HEK293 (cell line): ENCODE results near the gene IFIT2.

Experiments
- GLI4 ChIP-seq: fragments of 450-650 bp; formaldehyde crosslinking; IDR thresholded peaks from 2 replicates; pipeline ENCODE4 v1.5.1; 2016; ENCODE audit warnings: missing biosample characterization, missing genetic modification characterization
- ZNF274 ChIP-seq, 2 experiments: fragments of 200-500 bp in 1 of 2; fragments of 450-650 bp in 1 of 2; sonication (Bioruptor generic) in 1 of 2; formaldehyde crosslinking in 1 of 2; IDR thresholded peaks; 2 replicates each; pipeline versions ENCODE4 v1.5.1 to v1.6.1; 2014 to 2016; ENCODE audit warnings: borderline replicate concordance in 1 of 2, inconsistent platforms in 1 of 2, low read length in 1 of 2, missing biosample characterization in 1 of 2, missing genetic modification characterization in 1 of 2
- ZNF416 ChIP-seq: fragments of 450-650 bp; formaldehyde crosslinking; IDR thresholded peaks from 2 replicates; pipeline ENCODE4 v1.5.1; 2016; ENCODE audit warnings: missing biosample characterization, missing genetic modification characterization
- TF ChIP-seq, protein P1 (sequence below): fragments of 450-650 bp; formaldehyde crosslinking; IDR thresholded peaks from 2 replicates; pipeline ENCODE4 v1.5.1; 2016; ENCODE audit warnings: missing biosample characterization, missing genetic modification characterization
- TF ChIP-seq, protein P2 (sequence below): fragments of 450-650 bp; formaldehyde crosslinking; IDR thresholded peaks from 2 replicates; pipeline ENCODE4 v1.5.1; 2016; ENCODE audit warnings: missing biosample characterization, missing genetic modification characterization
- TF ChIP-seq, protein P3 (sequence below): fragments of 450-650 bp; formaldehyde crosslinking; IDR thresholded peaks from 2 replicates; pipeline ENCODE4 v1.5.1; 2017; ENCODE audit warnings: missing biosample characterization, missing genetic modification characterization

DNA sequence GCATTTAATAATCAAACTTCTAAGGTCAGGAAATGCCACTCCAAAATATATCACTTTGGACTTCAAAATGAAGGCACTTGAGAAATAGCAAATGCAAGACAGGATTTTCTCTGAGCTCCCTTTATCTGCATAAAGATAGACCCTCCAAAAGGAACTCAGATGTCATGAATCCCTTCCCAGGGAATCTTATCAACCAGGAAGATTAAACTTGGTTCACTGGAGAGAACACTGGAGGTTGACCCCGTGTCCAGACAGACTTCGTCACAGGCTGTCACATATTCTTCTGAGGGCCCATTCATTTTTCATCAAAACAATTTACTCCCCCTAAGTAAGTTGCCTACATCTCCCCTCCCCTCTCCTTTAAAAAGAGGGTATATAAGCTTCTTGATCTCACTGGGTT, 47.1 kb downstream of the IFIT2 start:
- TF ChIP-seq, protein P1, sequence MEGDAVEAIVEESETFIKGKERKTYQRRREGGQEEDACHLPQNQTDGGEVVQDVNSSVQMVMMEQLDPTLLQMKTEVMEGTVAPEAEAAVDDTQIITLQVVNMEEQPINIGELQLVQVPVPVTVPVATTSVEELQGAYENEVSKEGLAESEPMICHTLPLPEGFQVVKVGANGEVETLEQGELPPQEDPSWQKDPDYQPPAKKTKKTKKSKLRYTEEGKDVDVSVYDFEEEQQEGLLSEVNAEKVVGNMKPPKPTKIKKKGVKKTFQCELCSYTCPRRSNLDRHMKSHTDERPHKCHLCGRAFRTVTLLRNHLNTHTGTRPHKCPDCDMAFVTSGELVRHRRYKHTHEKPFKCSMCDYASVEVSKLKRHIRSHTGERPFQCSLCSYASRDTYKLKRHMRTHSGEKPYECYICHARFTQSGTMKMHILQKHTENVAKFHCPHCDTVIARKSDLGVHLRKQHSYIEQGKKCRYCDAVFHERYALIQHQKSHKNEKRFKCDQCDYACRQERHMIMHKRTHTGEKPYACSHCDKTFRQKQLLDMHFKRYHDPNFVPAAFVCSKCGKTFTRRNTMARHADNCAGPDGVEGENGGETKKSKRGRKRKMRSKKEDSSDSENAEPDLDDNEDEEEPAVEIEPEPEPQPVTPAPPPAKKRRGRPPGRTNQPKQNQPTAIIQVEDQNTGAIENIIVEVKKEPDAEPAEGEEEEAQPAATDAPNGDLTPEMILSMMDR (tag by site-specific recombination), result no peak
- TF ChIP-seq ZNF274 (IDR thresholded peaks at IDR 0.05; ENCODE audit: low read length) (no peak), ZNF274 (tag by site-specific recombination; IDR thresholded peaks at IDR 0.05; ENCODE audit: borderline replicate concordance) (no peak), ZNF416 (no peak), GLI4 (tag by site-specific recombination) (no peak)
- TF ChIP-seq, protein P2, sequence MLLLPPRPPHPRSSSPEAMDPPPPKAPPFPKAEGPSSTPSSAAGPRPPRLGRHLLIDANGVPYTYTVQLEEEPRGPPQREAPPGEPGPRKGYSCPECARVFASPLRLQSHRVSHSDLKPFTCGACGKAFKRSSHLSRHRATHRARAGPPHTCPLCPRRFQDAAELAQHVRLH, result no peak
- TF ChIP-seq, protein P3, sequence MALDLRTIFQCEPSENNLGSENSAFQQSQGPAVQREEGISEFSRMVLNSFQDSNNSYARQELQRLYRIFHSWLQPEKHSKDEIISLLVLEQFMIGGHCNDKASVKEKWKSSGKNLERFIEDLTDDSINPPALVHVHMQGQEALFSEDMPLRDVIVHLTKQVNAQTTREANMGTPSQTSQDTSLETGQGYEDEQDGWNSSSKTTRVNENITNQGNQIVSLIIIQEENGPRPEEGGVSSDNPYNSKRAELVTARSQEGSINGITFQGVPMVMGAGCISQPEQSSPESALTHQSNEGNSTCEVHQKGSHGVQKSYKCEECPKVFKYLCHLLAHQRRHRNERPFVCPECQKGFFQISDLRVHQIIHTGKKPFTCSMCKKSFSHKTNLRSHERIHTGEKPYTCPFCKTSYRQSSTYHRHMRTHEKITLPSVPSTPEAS (tag by site-specific recombination), result no peak
